ENCODE data around the gene RAP1B.
A peak's percentile ranks its signal among the peaks of the same experiment; 100 is the strongest.

Gene RAP1B

GRCh38 chr12:68611806-68612160 lies 1.1 kb downstream of the RAP1B start:
- no peak for DNase-seq (ENCODE audit: low read depth in 2 of 3, low spot score in 1 of 3)

- DNase-seq (ENCODE audit: low read depth in 2 of 3, low spot score in 1 of 3) = no peak
These were observed 1.5 kb downstream of the RAP1B start for GRCh38 chr12:68612202-68612601.

GRCh38 chr12:68612697-68613096 lies 2.0 kb downstream of the RAP1B start:
- DNase-seq (ENCODE audit: low read depth in 2 of 3, low spot score in 1 of 3) = no peak

- DNase-seq (ENCODE audit: low read depth in 2 of 3, low spot score in 1 of 3) = peak in 1 of 3 donors; percentile 18
These were observed 2.7 kb downstream of the RAP1B start for GRCh38 chr12:68613209-68613904.

- no peak for DNase-seq (ENCODE audit: low read depth in 2 of 3, low spot score in 1 of 3)
These were observed 3.5 kb downstream of the RAP1B start for GRCh38 chr12:68614105-68614679.

- no peak for DNase-seq (ENCODE audit: low read depth in 2 of 3, low spot score in 1 of 3)
These were observed 4.1 kb downstream of the RAP1B start for GRCh38 chr12:68614769-68615168.

GRCh38 chr12:68617160-68617926 lies 6.6 kb downstream of the RAP1B start:
- no peak for DNase-seq (ENCODE audit: low read depth in 2 of 3, low spot score in 1 of 3)

GRCh38 chr12:68619541-68619940 lies 8.8 kb downstream of the RAP1B start:
- no peak for DNase-seq (ENCODE audit: low read depth in 2 of 3, low spot score in 1 of 3)

- no peak for DNase-seq (ENCODE audit: low read depth in 2 of 3, low spot score in 1 of 3)
These were observed 10.1 kb downstream of the RAP1B start for GRCh38 chr12:68620519-68621471.

GRCh38 chr12:68621472-68622081 lies 10.9 kb downstream of the RAP1B start:
- DNase-seq (ENCODE audit: low read depth in 2 of 3, low spot score in 1 of 3) = no peak

- no peak for DNase-seq (ENCODE audit: low read depth in 2 of 3, low spot score in 1 of 3)
These were observed 11.6 kb downstream of the RAP1B start for GRCh38 chr12:68622250-68622649.

GRCh38 chr12:68623059-68623458 lies 12.4 kb downstream of the RAP1B start:
- DNase-seq (ENCODE audit: low read depth in 2 of 3, low spot score in 1 of 3) = no peak

GRCh38 chr12:68623984-68624383 lies 13.3 kb downstream of the RAP1B start:
- no peak for DNase-seq (ENCODE audit: low read depth in 2 of 3, low spot score in 1 of 3)

- DNase-seq (ENCODE audit: low read depth in 2 of 3, low spot score in 1 of 3) = no peak
These were observed 14.2 kb downstream of the RAP1B start for GRCh38 chr12:68624933-68625332.

GRCh38 chr12:68627673-68628319 lies 17.1 kb downstream of the RAP1B start:
- DNase-seq (ENCODE audit: low read depth in 2 of 3, low spot score in 1 of 3) = no peak

- DNase-seq (ENCODE audit: low read depth in 2 of 3, low spot score in 1 of 3) = no peak
These were observed 18.0 kb downstream of the RAP1B start for GRCh38 chr12:68628698-68629097.

- DNase-seq (ENCODE audit: low read depth in 2 of 3, low spot score in 1 of 3) = no peak
These were observed 19.4 kb downstream of the RAP1B start for GRCh38 chr12:68630050-68630449.

- DNase-seq (ENCODE audit: low read depth in 2 of 3, low spot score in 1 of 3) = no peak
These were observed 19.9 kb downstream of the RAP1B start for GRCh38 chr12:68630598-68630997.

- no peak for DNase-seq (ENCODE audit: low read depth in 2 of 3, low spot score in 1 of 3)
These were observed 20.5 kb downstream of the RAP1B start for GRCh38 chr12:68631227-68631626.

- DNase-seq (ENCODE audit: low read depth in 2 of 3, low spot score in 1 of 3) = no peak
These were observed 21.8 kb downstream of the RAP1B start for GRCh38 chr12:68632486-68632885.
